Stimulated activated CD4-positive, alpha-beta T cell treated with anti-CD3 and anti-CD28 coated beads, TNF-alpha, amount 100 ng/mL, for 4 hours (primary cell): Measurements from ENCODE around the gene ZNF366.

Experiments used
- DNase-seq, 3 experiments: peaks; one replicate each; pipeline ENCODE4 v3.0.0-alpha.2; 2020; ENCODE audit warnings: low read depth in 3 of 3

The ZNF366 gene

DNA sequence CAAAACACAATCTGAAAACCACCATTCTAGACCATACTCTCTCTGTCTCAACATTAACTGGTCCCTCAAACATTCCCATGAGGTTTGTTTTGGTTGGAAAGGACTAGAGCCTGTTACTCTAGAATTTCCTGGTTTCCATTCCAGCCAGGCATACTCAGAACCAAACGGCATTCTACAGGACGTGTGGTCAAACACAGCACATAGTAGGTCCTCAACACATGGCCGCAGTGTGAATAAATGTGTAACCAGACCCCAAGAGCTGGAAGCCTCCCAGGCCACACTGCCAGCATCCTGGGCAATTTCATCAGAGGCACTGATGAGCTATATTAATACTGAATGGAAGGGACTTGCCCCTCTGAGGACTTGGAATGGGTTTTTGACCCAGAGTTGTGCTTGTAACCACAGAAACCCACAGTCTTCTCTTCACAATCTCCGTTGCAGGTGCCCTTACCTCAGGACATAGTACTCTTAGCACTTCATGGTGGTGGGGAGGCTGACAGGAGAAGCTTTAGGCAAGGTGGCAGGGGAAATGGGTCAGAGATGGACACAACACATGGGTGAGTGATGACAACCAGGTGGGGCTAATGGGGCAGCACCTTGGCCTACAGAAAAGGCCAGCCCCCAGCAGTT, 66.0 kb downstream of the ZNF366 start:
- DNase-seq: no peak

- no peak for DNase-seq
Observed at GRCh38 chr5:72440207-72440638, 67.0 kb downstream of the ZNF366 start.

- DNase-seq: no peak
Observed at GRCh38 chr5:72439192-72439591, 68.0 kb downstream of the ZNF366 start.

DNA sequence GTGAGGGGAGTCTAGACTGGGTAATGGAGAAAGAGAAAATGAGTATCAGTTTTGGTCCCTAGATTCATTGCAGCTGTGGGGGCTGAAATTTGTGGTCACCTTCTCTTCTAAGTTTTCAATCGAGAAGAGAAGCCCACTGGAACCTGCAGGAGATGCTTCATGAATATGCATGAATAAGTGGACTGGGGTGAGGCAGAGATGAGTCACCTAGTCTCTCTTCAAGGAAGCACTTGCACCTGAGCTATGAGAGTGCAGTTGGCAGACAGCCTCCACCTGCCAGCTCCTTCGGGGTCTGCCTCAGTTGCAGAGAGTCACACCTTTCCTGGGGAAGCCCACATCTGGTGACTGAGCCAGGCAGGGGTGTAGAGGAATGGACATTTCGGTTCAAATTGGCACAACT, 69.1 kb downstream of the ZNF366 start:
- DNase-seq: no peak

DNA sequence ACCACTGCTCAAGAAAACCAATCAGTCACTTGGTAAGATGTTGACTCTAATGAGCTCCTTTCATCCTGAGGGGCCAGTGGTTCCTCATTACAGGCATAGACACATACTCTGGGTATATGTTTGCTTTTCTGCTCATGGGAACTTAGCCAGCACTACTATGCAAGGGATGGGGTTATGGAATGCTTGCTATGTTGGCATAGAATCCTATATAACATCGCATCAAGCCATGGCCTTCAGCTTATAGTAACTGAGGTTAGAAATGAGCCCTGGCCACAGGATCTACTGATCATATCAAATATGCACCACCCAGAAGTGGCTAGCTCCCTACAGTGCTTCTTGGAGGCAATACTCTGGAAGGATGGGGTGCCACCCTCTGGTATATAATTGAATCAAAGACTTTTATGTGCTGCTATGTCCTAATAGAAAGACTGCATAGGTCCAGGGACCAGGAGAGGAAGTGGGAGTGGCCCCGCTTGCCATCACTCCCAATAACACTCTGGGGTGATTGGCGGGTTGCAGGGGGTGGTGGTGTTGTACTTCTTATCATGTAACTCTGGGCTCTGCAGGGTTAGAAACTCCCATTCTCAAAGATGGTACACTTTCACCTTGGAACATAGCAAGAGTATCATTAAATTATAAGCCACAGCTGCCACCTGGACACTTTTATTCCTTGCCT, 70.3 kb downstream of the ZNF366 start:
- DNase-seq: no peak

DNA sequence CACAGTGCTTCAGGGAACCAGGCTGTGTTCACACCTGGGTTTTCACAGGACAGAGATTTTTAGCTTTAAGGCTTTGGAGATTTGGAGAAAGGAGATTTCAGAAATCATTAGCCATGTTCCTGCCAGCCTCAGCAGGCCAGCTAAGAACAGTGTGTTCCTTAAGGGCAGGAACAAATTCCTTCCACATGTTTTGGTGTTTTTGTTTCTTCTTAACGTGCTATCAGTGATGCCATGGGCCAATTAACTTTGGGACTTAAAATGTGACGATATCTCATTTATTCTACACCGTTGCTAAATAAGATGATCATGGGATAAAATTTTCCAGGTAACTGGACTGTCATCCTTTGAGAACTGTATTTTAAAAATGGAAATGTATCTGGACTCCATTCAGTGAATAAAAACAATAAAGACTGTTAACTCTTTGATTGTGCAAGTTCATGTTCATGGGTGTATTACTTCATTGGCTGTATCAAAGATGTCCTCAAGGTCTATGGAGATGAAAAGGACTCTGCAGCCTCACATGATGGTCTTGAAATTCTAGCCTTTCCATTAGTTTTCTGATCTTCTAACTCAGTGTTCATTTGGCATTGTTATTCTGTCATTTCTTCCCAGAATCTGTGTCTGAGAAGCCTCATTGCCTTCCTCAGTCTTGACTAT, 72.3 kb downstream of the ZNF366 start:
- no peak for DNase-seq

DNA sequence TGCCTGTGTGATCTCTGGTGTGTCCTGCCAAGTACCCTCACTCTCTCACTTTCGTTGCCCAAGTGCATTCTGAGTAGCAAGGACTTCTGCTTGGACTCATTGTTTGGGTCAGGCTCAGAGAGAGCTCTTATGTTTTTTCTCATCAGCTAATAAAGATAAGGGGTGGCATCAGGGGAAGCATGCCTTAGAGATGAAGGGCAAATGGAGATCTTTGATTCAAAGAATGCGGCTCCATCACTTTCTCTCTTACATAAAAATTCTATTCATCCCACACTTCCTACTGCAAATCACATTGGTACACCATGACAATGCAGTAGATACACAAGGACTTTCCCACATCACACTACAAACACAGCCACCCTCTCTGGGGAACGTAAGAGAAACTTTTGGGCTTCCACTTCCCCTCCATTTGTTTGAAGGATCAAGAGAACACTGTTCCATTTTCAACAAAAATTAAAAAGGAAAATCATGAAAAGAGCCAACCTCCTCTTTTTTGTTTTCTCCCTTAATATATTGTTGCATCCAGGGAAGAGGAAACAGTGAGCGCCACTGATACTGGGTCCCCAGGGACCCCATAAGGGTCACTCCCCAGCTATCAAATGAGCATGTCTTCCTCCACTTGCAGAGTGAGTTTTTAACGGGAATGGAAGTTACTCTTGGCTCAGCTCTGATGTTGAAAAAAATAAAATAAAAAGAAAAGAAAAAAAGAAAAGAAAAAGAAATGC, 73.0 kb downstream of the ZNF366 start:
- no peak for DNase-seq

DNA sequence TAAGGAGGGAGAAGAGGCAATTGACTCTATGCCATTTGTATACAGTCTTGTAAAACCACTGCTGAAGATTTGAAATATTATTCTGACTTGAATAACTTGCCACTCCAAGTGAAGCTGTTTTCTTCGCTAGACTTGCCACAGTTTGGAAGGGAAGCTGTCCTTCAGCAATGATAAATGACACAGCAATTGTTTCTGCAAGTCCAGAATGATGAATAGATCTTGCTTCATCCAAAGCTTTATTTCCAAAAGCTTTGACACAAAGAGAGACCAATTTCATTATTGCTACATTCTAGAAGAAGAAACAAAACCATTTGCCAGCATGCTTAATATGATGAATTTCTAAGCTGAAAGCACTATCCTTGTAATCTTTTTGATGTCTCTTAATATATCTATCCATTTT, 73.7 kb downstream of the ZNF366 start:
- DNase-seq: no peak

DNA sequence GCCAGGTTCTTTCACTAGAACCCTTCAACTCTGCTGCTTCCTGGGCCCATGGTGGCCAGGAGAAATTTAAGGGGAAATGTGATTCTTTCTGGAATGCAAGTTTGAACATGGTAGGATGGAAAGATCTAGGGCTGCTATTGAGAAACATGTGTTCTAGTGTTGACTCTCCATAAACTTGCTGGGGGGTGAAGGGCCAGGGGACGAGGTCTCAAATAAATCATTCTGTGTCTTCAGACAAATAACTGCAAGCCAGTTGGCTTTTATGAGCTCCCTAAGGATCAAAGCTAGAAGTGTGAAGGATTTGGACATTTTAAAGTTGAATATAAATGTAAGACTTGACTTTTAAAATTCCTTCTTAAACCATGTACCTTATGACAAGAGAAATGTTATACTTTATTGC, 78.5 kb downstream of the ZNF366 start:
- no peak for DNase-seq

DNA sequence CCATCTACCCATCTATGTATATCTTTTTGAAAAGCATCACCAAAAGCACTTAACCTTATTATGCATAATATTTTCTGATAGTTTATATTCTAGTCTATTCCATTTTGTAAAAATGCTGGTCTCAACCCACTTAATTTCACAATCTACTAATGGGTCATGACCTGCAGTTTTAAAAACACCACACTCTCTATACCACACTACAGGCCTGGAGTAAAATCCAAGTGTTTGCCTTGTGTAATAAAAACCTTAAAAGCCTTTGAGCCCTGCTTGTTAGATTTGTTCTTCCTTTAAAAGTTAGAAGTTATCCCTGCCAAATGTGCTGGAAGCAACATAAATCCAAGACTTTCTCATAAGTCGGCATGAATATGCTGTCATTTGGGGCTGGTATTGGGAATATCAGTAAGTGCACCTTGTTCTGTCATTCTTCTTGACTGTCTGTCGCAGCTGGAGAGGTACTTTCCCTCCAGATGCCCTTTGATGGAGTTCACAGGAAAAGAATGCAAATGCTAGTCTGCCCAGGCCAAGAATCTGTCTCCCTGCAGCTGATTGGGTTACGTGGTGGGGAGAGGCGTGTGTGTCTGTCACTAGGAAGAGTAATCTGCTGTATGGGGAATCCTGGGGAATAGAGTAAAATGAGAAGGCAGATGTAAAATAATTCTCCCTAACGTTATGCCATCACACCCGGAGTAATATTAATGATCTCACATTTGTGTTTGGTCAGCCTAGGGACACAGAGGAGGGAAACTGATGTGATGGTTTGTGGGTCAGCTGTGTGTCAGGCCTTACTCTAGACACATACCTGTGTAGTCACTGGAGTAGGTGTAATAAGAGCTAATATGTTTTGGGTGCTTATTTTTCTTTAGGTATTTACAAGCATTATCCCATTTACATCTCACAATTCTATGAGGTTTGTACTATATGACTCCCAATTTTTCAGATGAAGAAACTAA, 79.4 kb downstream of the ZNF366 start:
- DNase-seq: no peak

DNA sequence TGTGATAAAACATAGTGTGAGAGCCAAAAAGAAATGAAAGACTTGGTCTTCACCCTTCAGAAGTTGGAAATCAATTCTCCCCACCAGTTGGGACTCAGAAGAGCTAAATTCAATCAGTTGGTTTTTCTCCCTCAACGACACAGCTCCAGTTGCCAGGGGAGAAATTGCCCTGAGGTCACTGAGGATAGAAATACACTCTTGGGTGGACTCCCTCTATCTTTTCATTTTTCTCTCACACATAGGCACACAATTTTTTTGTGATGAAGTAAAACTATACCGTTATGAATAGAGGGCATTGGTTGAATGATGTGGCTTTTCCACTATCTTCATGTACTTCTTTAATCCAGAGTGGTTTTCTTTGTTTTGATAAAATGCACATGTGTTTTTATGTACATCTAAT, 80.2 kb downstream of the ZNF366 start:
- DNase-seq: no peak

DNA sequence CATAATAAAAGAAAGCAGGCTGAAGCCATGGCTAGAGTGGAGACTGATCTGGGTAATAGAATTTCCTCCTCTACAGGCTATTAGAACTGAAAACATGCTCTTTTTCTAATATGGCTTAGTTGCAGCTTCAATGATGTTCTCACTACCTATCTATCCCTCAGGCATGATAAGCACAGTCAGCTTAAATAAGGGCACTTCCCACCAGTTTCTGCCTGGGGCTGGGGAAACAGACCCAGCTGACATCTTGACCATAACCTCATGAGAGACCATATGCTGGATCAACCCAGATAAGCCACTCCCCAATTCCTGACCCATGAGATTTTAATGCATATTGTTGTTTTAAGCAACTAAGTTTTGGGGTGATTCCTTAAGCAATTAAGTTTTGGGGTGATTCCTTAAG, 81.2 kb downstream of the ZNF366 start:
- DNase-seq: no peak

DNA sequence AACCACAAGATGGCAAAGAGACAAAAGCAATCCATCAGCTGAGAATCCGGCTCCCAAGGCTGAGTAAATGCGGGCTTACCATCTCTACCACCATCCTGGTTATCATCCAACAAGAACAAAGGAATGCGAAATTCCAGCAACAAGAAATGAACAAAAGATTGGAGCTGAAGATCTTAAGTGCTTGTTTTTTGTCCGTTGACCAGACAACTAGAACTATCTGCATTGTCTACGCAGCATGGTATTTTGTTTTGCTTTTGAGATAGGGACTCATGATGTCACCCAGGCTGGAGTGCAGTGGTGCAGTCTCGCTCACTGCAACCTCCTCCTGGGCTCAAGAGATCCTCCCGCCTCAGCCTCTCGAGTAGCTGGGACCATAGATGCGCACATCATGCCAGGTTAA, 88.9 kb downstream of the ZNF366 start:
- DNase-seq: no peak

DNA sequence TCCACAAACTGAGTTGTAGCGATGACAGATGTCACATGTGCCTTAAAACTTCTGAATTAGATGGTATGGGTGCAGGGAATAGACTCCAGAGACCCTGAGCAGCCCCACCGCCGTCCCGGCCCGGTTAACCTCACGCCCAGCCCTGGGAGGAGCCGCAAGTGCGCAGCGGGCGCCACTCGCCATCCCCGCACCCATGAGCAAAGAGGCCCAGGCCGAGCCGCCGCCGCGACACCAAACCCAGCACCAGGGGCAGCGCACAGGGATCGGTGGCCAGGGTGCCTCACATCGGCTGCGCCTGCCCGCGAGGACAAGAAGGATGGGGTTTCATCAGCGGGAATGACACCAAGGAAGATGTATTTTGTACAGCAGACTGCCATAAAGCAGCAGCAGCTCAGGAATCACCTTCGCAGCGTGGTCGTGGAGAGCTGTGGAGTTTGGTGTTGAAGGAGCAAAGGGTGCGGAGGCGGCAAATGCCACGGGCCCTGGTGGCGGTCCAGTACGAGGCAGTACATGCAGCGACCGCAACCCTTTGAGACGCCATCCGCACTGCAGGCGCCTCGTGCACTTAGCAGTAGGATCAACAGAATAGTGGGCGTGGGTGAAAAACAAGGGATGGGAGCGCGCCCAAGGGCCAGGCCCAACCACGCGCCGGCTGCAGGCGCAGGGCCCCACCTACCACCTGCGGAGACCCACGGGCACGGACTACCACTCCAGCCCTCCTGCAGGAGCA, 89.7 kb downstream of the ZNF366 start:
- DNase-seq: no peak

GRCh38 chr5:72415616-72416325, 91.4 kb downstream of the ZNF366 start:
- no peak for DNase-seq

- DNase-seq: no peak
Observed at GRCh38 chr5:72412283-72413055, 94.7 kb downstream of the ZNF366 start.

GRCh38 chr5:72410688-72411295, 96.4 kb downstream of the ZNF366 start:
- no peak for DNase-seq

GRCh38 chr5:72408603-72409002, 98.6 kb downstream of the ZNF366 start:
- no peak for DNase-seq

GRCh38 chr5:72408127-72408526, 99.1 kb downstream of the ZNF366 start:
- DNase-seq: no peak
